Hepatocyte (in vitro differentiated cells): ENCODE data around the gene SNAPC1. TPM values are rescaled to one million over a fixed set of nuclear protein-coding genes. Genes with fewer than 3 reads are reported as not detected.

Source experiments
- DNase-seq: peaks from one replicate; pipeline ENCODE4 v3.0.0-alpha.2; 2016; ENCODE audit warnings: low spot score
- H2AFZ ChIP-seq: fragments of 200-600 bp; sonication (generic); 2 replicates; pipeline ENCODE4 v1.6.0; 2016; ENCODE audit warnings: antibody characterized with exemption, mild to moderate bottlenecking
- H3K27ac ChIP-seq: fragments of 200-600 bp; sonication (generic); 2 replicates; pipeline ENCODE4 v1.5.1; 2016; ENCODE audit warnings: mild to moderate bottlenecking
- H3K27me3 ChIP-seq: fragments of 200-600 bp; sonication (generic); 2 replicates; pipeline ENCODE4 v1.6.1; 2016
- H3K36me3 ChIP-seq: fragments of 200-600 bp; sonication (generic); replicated peaks from 2 replicates; pipeline ENCODE4 v1.5.1; 2016; ENCODE audit warnings: low read depth; ENCODE audit not compliant: insufficient read depth
- H3K4me1 ChIP-seq: fragments of 200-600 bp; sonication (generic); 2 replicates; pipeline ENCODE4 v1.5.1; 2016; ENCODE audit warnings: mild to moderate bottlenecking, moderate library complexity; ENCODE audit not compliant: insufficient read depth
- H3K4me2 ChIP-seq: fragments of 200-600 bp; sonication (generic); 2 replicates; pipeline ENCODE4 v1.6.0; 2016
- H3K4me3 ChIP-seq: fragments of 200-600 bp; sonication (generic); 2 replicates; pipeline ENCODE4 v1.5.1; 2016; ENCODE audit warnings: mild to moderate bottlenecking
- H3K79me2 ChIP-seq: fragments of 200-600 bp; sonication (generic); 2 replicates; pipeline ENCODE4 v1.6.0; 2017; ENCODE audit warnings: mild to moderate bottlenecking
- H3K9me2 ChIP-seq: fragments of 200-600 bp; sonication (generic); replicated peaks from 2 replicates; pipeline ENCODE4 v1.6.0; 2017; ENCODE audit warnings: mild to moderate bottlenecking; ENCODE audit not compliant: insufficient read depth
- H3K9me3 ChIP-seq: fragments of 200-600 bp; sonication (generic); 2 replicates; pipeline ENCODE4 v1.5.1; 2016; ENCODE audit warnings: low read depth, mild to moderate bottlenecking
- H4K20me1 ChIP-seq: fragments of 200-600 bp; sonication (generic); 2 replicates; pipeline ENCODE4 v1.6.0; 2016; ENCODE audit warnings: mild to moderate bottlenecking; ENCODE audit not compliant: insufficient read depth, poor library complexity, severe bottlenecking
- CTCF ChIP-seq: fragments of 200-600 bp; sonication (generic); IDR thresholded peaks from 2 replicates; pipeline ENCODE4 v1.5.1; 2016; ENCODE audit warnings: antibody characterized with exemption, mild to moderate bottlenecking; ENCODE audit not compliant: poor library complexity
- EZH2 ChIP-seq: fragments of 200-600 bp; sonication (generic); IDR thresholded peaks from 2 replicates; pipeline ENCODE4 v1.6.1; 2016; ENCODE audit warnings: antibody characterized with exemption, mild to moderate bottlenecking, borderline replicate concordance
- EZH2phosphoT487 ChIP-seq: fragments of 200-600 bp; sonication (generic); IDR thresholded peaks from one replicate; pipeline ENCODE4 v1.6.1; 2018; ENCODE audit warnings: antibody characterized with exemption, mild to moderate bottlenecking, low read depth, moderate library complexity; ENCODE audit not compliant: unreplicated experiment, severe bottlenecking
- WGBS: methylation state at CpG from one replicate; pipeline ENCODE4 v1.1.6; 2016; ENCODE audit warnings: low lambda C conversion rate; ENCODE audit errors: missing lambda C conversion rate; 5-methylcytosine and 5-hydroxymethylcytosine counted together
- polyA plus RNA-seq: library from polyadenylated mRNA; unstranded; fragments of >200 nt; fragmentation: Nextera tagmentation; extraction: Ambion mirVana; gene quantifications from 2 replicates; pipeline ENCODE4 v1.2.1, GENCODE V29; 2016
- total RNA-seq: library from RNA; depleted of rRNA; stranded (reverse); fragments of >200 nt; gene quantifications from 2 replicates; pipeline ENCODE4 v1.2.3, GENCODE V29; 2014

The SNAPC1 gene
- total and polyA plus RNA-seq, 2 experiments from 2014 or later = 3.4 to 10.5 TPM

GRCh38 chr14:61774861-61775260 lies 12.6 kb downstream of the SNAPC1 start:
- Histone ChIP-seq H3K79me2 (no peaks in the 10 kb centered on the region), H3K9me3 (no peaks in the 10 kb centered on the region)

GRCh38 chr14:61780125-61780524 lies 17.9 kb downstream of the SNAPC1 start:
- 77% methylated on average over 3 of the region's 3 CpGs for WGBS
- Histone ChIP-seq H4K20me1 (no peaks in the 10 kb centered on the region), H3K27me3 (no peaks in the 10 kb centered on the region), H3K27ac (no peak overlapping the region), H3K4me1 (no peaks in the 10 kb centered on the region), H2AFZ (no peak overlapping the region), H3K9me2 (no peaks in the 10 kb centered on the region), H3K4me3 (no peak overlapping the region), H3K9me3 (no peaks in the 10 kb centered on the region), H3K79me2 (no peaks in the 10 kb centered on the region), H3K4me2 (no peak overlapping the region), H3K36me3 (no peaks in the 10 kb centered on the region)
- TF ChIP-seq CTCF = no peak
- TF ChIP-seq EZH2 = no peak
- TF ChIP-seq EZH2phosphoT487 = no peak
- no peak for DNase-seq

More at GRCh38 chr14:61774861-61775260, 12.6 kb downstream of the SNAPC1 start:
- no peak for DNase-seq
- H4K20me1 ChIP-seq = no peaks in the 10 kb centered on the region
- TF ChIP-seq EZH2 (no peak), EZH2phosphoT487 (no peak)
- H3K27me3 ChIP-seq = no peaks in the 10 kb centered on the region
- H3K9me2 ChIP-seq = no peaks in the 10 kb centered on the region
- no peak overlapping the region for H3K4me2 ChIP-seq
- no peak overlapping the region for H3K4me3 ChIP-seq
- H3K36me3 ChIP-seq = no peaks in the 10 kb centered on the region
- no peak overlapping the region for H3K27ac ChIP-seq
- no peaks in the 10 kb centered on the region for H3K4me1 ChIP-seq
- 100% methylated on average over 1 of the region's 1 CpG for WGBS
- H2AFZ ChIP-seq = no peak overlapping the region

- no peak overlapping the region for H3K4me3 ChIP-seq
- no peak overlapping the region for H3K27ac ChIP-seq
- H3K9me3 ChIP-seq = no peaks in the 10 kb centered on the region
- H3K4me2 ChIP-seq = no peak overlapping the region
- no peaks in the 10 kb centered on the region for H3K27me3 ChIP-seq
- TF ChIP-seq EZH2phosphoT487 = no peak
- no peak for TF ChIP-seq CTCF
- no peak for TF ChIP-seq EZH2
- no peak overlapping the region for H2AFZ ChIP-seq
- H4K20me1 ChIP-seq = no peaks in the 10 kb centered on the region
- 94% methylated on average over 5 of the region's 5 CpGs for WGBS
- no peak for DNase-seq
- no peaks in the 10 kb centered on the region for H3K9me2 ChIP-seq
- H3K79me2 ChIP-seq = no peaks in the 10 kb centered on the region
- no peaks in the 10 kb centered on the region for H3K4me1 ChIP-seq
- no peaks in the 10 kb centered on the region for H3K36me3 ChIP-seq
These were observed 35.1 kb downstream of the SNAPC1 start for GRCh38 chr14:61797309-61797708.

- no peaks in the 10 kb centered on the region for H3K36me3 ChIP-seq
- H3K27me3 ChIP-seq = no peaks in the 10 kb centered on the region
- H3K9me2 ChIP-seq = no peaks in the 10 kb centered on the region
- 77% methylated on average over 2 of the region's 2 CpGs for WGBS
- no peaks in the 10 kb centered on the region for H3K4me1 ChIP-seq
- H4K20me1 ChIP-seq = no peaks in the 10 kb centered on the region
- no peak for TF ChIP-seq CTCF
- no peak for TF ChIP-seq EZH2
- no peak for TF ChIP-seq EZH2phosphoT487
- no peaks in the 10 kb centered on the region for H3K79me2 ChIP-seq
- no peak overlapping the region for H3K27ac ChIP-seq
- H2AFZ ChIP-seq = no peak overlapping the region
- no peak for DNase-seq
- H3K4me2 ChIP-seq = no peak overlapping the region
- H3K4me3 ChIP-seq = no peak overlapping the region
- no peaks in the 10 kb centered on the region for H3K9me3 ChIP-seq
These were observed 39.9 kb downstream of the SNAPC1 start for GRCh38 chr14:61802010-61802568.
